WTC11 (cell line): ENCODE data around the gene HMGXB3. TPM values are rescaled to one million over a fixed set of nuclear protein-coding genes. Genes with fewer than 3 reads are reported as not detected.

Experiments used
- ATAC-seq: fragments of 200-7000 bp; cut with Tn5 transposase; 2 replicates; pipeline ENCODE4 v1.10.0; 2021; ENCODE audit warnings: mild to moderate bottlenecking, moderate library complexity
- CTCF ChIA-PET: fragments of 300-600 bp; sonication (Branson Sonifier 250); formaldehyde crosslinking; loops from one replicate; lab custom pipeline; 2021; ENCODE audit warnings: antibody characterized with exemption; lab: Charles Lee
- POLR2A ChIA-PET: fragments of 350-600 bp; sonication (Branson Sonifier 250); formaldehyde crosslinking; loops from one replicate; lab custom pipeline; 2021; ENCODE audit warnings: antibody characterized with exemption; lab: Charles Lee
- DNase-seq: peaks from one replicate; pipeline ENCODE4 v3.0.0; 2021; ENCODE audit warnings: low spot score
- H3K27ac Mint-ChIP-seq: 2 replicates; pipeline ENCODE4 v1.8.0; 2021; ENCODE audit warnings: mixed read lengths
- H3K27me3 Mint-ChIP-seq: 2 replicates; pipeline ENCODE4 v1.8.0; 2021; ENCODE audit warnings: low read depth, mild to moderate bottlenecking, moderate library complexity, mixed read lengths
- H3K36me3 Mint-ChIP-seq: 2 replicates; pipeline ENCODE4 v1.8.0; 2021; ENCODE audit warnings: mixed read lengths
- H3K4me1 Mint-ChIP-seq: 2 replicates; pipeline ENCODE4 v1.8.0; 2022; ENCODE audit warnings: mixed read lengths
- H3K4me3 Mint-ChIP-seq: 2 replicates; pipeline ENCODE4 v1.8.0; 2021; ENCODE audit warnings: mild to moderate bottlenecking, moderate library complexity, mixed read lengths
- H3K9me3 Mint-ChIP-seq: 2 replicates; pipeline ENCODE4 v1.8.0; 2021; ENCODE audit warnings: mixed read lengths
- ATF1 ChIP-seq: sonication (generic); formaldehyde crosslinking; IDR thresholded peaks from 2 replicates; pipeline ENCODE4 v1.8.1; 2023; ENCODE audit warnings: mild to moderate bottlenecking, moderate library complexity, missing genetic modification reagents
- CREM ChIP-seq: sonication (generic); formaldehyde crosslinking; IDR thresholded peaks from 2 replicates; pipeline ENCODE4 v1.8.1; 2022; ENCODE audit warnings: mild to moderate bottlenecking, missing genetic modification reagents, moderate library complexity
- E2F1 ChIP-seq: sonication (generic); formaldehyde crosslinking; IDR thresholded peaks from 2 replicates; pipeline ENCODE4 v1.8.0; 2022; ENCODE audit warnings: mild to moderate bottlenecking, missing genetic modification reagents
- E2F4 ChIP-seq: sonication (generic); formaldehyde crosslinking; IDR thresholded peaks from 2 replicates; pipeline ENCODE4 v1.8.1; 2022; ENCODE audit warnings: low read depth, mild to moderate bottlenecking, moderate library complexity, missing genetic modification reagents, borderline replicate concordance
- EMX1 ChIP-seq: fragments of 250-450 bp; sonication (Bioruptor Pico); IDR thresholded peaks from 2 replicates; pipeline ENCODE4 v1.8.0; 2021; ENCODE audit warnings: mild to moderate bottlenecking
- ESRRA ChIP-seq: sonication (generic); formaldehyde crosslinking; IDR thresholded peaks from 2 replicates; pipeline ENCODE4 v1.8.1; 2022; ENCODE audit warnings: mild to moderate bottlenecking, missing genetic modification reagents, borderline replicate concordance
- FOXJ3 ChIP-seq: sonication (generic); formaldehyde crosslinking; IDR thresholded peaks from 2 replicates; pipeline ENCODE4 v1.9.0; 2021; ENCODE audit warnings: missing genetic modification reagents, mild to moderate bottlenecking, borderline replicate concordance
- FOXP4 ChIP-seq: sonication (generic); formaldehyde crosslinking; IDR thresholded peaks from 2 replicates; pipeline ENCODE4 v1.8.0; 2022; ENCODE audit warnings: mild to moderate bottlenecking, missing genetic modification reagents
- GTF2I ChIP-seq: fragments of 250-450 bp; sonication (Bioruptor Pico); conservative IDR thresholded peaks from 2 replicates; pipeline ENCODE4 v1.4.0; 2021; ENCODE audit warnings: mild to moderate bottlenecking
- NFE2L1 ChIP-seq: sonication (generic); formaldehyde crosslinking; IDR thresholded peaks from 2 replicates; pipeline ENCODE4 v1.8.1; 2023; ENCODE audit warnings: missing genetic modification reagents
- SMAD4 ChIP-seq: sonication (generic); formaldehyde crosslinking; IDR thresholded peaks from 2 replicates; pipeline ENCODE4 v1.8.0; 2022; ENCODE audit warnings: mild to moderate bottlenecking, missing genetic modification reagents
- TEAD4 ChIP-seq: sonication (generic); formaldehyde crosslinking; IDR thresholded peaks from 2 replicates; pipeline ENCODE4 v1.8.0; 2022; ENCODE audit warnings: mild to moderate bottlenecking, missing genetic modification reagents
- ZNF317 ChIP-seq: sonication (generic); formaldehyde crosslinking; IDR thresholded peaks from 2 replicates; pipeline ENCODE4 v1.8.1; 2023; ENCODE audit warnings: low read depth, mild to moderate bottlenecking, moderate library complexity, missing genetic modification reagents, borderline replicate concordance
- total RNA-seq: library from RNA; stranded (reverse); gene quantifications from 3 replicates; pipeline ENCODE4 v1.2.3, GENCODE V29; 2021
- TF ChIP-seq, protein P1 (sequence below): sonication (generic); formaldehyde crosslinking; IDR thresholded peaks from 2 replicates; pipeline ENCODE4 v1.8.0; 2023; ENCODE audit warnings: missing genetic modification reagents, mild to moderate bottlenecking, borderline replicate concordance
- TF ChIP-seq, protein P2 (sequence below): sonication (generic); formaldehyde crosslinking; IDR thresholded peaks from 2 replicates; pipeline ENCODE4 v1.8.0; 2023; ENCODE audit warnings: missing genetic modification reagents

HMGXB3 gene
- total RNA-seq, 1 experiment from 2014 or later, result 31.6 TPM

DNA sequence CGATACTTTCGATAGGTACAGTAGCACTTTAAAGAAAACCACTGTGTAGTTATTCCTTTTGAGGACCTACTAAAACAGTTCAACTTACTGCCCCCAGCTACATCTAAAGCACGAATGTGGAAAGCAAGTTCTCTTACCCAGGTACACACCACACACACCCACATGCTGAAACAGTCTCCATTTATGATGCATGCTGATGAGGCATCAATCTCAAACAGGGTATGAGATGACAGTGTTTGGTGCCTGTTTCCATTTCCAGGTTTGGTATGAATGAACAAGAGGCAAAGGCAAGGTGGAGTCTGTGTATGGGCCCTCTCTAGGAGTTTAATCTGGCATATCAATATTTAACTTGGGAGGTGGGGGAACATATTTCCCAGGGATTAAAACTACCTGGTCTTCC lies 13.9 kb downstream of the HMGXB3 start:
- H3K27me3 Mint-ChIP-seq, result no peaks in the 10 kb centered on the region
- TF ChIP-seq EMX1 (CRISPR knock-in tag) (no peak), FOXJ3 (no peak), GTF2I (no peak), SMAD4 (CRISPR knock-in tag) (no peak), FOXP4 (CRISPR knock-in tag) (no peak), TEAD4 (CRISPR knock-in tag) (no peak), CREM (CRISPR knock-in tag) (no peak), ATF1 (CRISPR knock-in tag) (no peak)
- TF ChIP-seq, protein P1, sequence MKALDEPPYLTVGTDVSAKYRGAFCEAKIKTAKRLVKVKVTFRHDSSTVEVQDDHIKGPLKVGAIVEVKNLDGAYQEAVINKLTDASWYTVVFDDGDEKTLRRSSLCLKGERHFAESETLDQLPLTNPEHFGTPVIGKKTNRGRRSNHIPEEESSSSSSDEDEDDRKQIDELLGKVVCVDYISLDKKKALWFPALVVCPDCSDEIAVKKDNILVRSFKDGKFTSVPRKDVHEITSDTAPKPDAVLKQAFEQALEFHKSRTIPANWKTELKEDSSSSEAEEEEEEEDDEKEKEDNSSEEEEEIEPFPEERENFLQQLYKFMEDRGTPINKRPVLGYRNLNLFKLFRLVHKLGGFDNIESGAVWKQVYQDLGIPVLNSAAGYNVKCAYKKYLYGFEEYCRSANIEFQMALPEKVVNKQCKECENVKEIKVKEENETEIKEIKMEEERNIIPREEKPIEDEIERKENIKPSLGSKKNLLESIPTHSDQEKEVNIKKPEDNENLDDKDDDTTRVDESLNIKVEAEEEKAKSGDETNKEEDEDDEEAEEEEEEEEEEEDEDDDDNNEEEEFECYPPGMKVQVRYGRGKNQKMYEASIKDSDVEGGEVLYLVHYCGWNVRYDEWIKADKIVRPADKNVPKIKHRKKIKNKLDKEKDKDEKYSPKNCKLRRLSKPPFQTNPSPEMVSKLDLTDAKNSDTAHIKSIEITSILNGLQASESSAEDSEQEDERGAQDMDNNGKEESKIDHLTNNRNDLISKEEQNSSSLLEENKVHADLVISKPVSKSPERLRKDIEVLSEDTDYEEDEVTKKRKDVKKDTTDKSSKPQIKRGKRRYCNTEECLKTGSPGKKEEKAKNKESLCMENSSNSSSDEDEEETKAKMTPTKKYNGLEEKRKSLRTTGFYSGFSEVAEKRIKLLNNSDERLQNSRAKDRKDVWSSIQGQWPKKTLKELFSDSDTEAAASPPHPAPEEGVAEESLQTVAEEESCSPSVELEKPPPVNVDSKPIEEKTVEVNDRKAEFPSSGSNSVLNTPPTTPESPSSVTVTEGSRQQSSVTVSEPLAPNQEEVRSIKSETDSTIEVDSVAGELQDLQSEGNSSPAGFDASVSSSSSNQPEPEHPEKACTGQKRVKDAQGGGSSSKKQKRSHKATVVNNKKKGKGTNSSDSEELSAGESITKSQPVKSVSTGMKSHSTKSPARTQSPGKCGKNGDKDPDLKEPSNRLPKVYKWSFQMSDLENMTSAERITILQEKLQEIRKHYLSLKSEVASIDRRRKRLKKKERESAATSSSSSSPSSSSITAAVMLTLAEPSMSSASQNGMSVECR (CRISPR knock-in tag), result no peak
- TF ChIP-seq, protein P2, sequence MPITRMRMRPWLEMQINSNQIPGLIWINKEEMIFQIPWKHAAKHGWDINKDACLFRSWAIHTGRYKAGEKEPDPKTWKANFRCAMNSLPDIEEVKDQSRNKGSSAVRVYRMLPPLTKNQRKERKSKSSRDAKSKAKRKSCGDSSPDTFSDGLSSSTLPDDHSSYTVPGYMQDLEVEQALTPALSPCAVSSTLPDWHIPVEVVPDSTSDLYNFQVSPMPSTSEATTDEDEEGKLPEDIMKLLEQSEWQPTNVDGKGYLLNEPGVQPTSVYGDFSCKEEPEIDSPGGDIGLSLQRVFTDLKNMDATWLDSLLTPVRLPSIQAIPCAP, result no peak
- no peak for ATAC-seq
- peaks cover 16% of the 10 kb centered on the region for H3K9me3 Mint-ChIP-seq
- H3K36me3 Mint-ChIP-seq, result peaks cover 87% of the 10 kb centered on the region
- ChIA-PET POLR2A (no interaction called here), CTCF (no interaction called here)
- H3K4me1 Mint-ChIP-seq, result no peaks in the 10 kb centered on the region
- no peak overlapping the region for H3K4me3 Mint-ChIP-seq
- no peak overlapping the region for H3K27ac Mint-ChIP-seq
- no peak for DNase-seq

- no peak for DNase-seq
- POLR2A ChIA-PET, result no interaction called here
- Mint-ChIP-seq H3K4me3 (no peak overlapping the region), H3K27ac (no peak overlapping the region)
- TF ChIP-seq ESRRA (CRISPR knock-in tag) (no peak), CREM (CRISPR knock-in tag) (no peak), ZNF317 (CRISPR knock-in tag) (no peak)
- TF ChIP-seq, all 79 proteins: peak for 0
- peaks cover 4% of the 10 kb centered on the region; the same call in 1 of the 2 replicates for H3K4me1 Mint-ChIP-seq
- no peak for ATAC-seq
- peaks cover 16% of the 10 kb centered on the region for H3K9me3 Mint-ChIP-seq
- CTCF ChIA-PET, result no interaction called here
- H3K27me3 Mint-ChIP-seq, result no peaks in the 10 kb centered on the region
- peaks cover 91% of the 10 kb centered on the region for H3K36me3 Mint-ChIP-seq
Observed at GRCh38 chr5:150015415-150015814, 14.9 kb downstream of the HMGXB3 start.

DNA sequence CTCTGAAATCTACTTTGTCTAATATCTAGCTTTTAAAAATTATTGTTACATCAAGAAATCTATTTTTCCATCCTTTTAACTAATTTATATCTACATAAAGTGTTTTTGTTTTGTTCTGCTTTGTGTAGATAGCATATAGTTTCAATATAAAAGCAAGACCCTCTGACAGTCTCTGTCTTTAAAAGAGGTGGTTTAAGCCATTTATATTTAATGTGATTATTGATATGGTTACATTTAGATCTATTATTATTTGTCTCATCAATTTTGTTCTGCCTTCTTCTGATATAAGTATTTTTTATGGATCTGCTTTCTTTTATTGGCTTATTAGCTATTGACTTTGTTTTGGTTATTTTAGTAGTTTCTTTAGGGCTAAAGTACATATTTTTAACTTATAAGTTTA lies 16.0 kb downstream of the HMGXB3 start:
- DNase-seq (no peak), ATAC-seq (no peak)
- H3K4me3 Mint-ChIP-seq, result no peak overlapping the region
- no peak overlapping the region for H3K27ac Mint-ChIP-seq
- peaks cover 16% of the 10 kb centered on the region for H3K9me3 Mint-ChIP-seq
- POLR2A ChIA-PET, result no interaction called here
- H3K27me3 Mint-ChIP-seq, result no peaks in the 10 kb centered on the region
- TF ChIP-seq E2F4 (CRISPR knock-in tag), result no peak
- TF ChIP-seq E2F1 (CRISPR knock-in tag), result no peak
- no peak for TF ChIP-seq NFE2L1 (CRISPR knock-in tag)
- no peak for TF ChIP-seq FOXP4 (CRISPR knock-in tag)
- TF ChIP-seq EMX1 (CRISPR knock-in tag), result no peak
- peaks cover 14% of the 10 kb centered on the region for H3K4me1 Mint-ChIP-seq
- CTCF ChIA-PET, result no interaction called here
- peaks cover 89% of the 10 kb centered on the region for H3K36me3 Mint-ChIP-seq
